SK-N-SH (cell line): ENCODE data around the gene TBC1D16. TPM values are rescaled to one million over a fixed set of nuclear protein-coding genes. Genes with fewer than 3 reads are reported as not detected.

Experiments used
- CTCF ChIA-PET: fragments of 300-600, 350-600 bp; formaldehyde crosslinking; extraction: SDS; loops from one replicate; lab custom pipeline; 2021; lab: Yijun Ruan, JAX
- POLR2A ChIA-PET: fragments of 350-600 bp; sonication (Branson Sonifier 250); formaldehyde crosslinking; extraction: SDS; loops from one replicate; lab custom pipeline; 2020; ENCODE audit warnings: antibody characterized with exemption, inconsistent platforms; lab: Yijun Ruan, JAX
- DNase-seq: peaks from one replicate; pipeline ENCODE4 v3.0.0; 2012
- H2AFZ ChIP-seq: fragments of 200-600 bp; sonication (generic); 2 replicates; pipeline ENCODE4 v1.8.1; 2016; ENCODE audit warnings: antibody characterized with exemption, mild to moderate bottlenecking, low read depth
- H3F3A ChIP-seq: fragments of 200-600 bp; sonication (generic); replicated peaks from 2 replicates; pipeline ENCODE3; 2016; ENCODE audit warnings: antibody characterized with exemption, mild to moderate bottlenecking; ENCODE audit not compliant: insufficient read depth
- H3K27ac ChIP-seq, 2 experiments: fragments of 200-500 bp in 1 of 2; fragments of 200-600 bp in 1 of 2; sonication (Bioruptor generic) in 1 of 2; sonication (generic), shearing (Covaris generic) in 1 of 2; 2 replicates each; pipeline versions ENCODE4 v1.5.1 to v1.6.1; 2014 to 2016; ENCODE audit warnings: low read depth in 2 of 2, inconsistent platforms in 1 of 2, low read length in 1 of 2, mild to moderate bottlenecking in 1 of 2, mixed read lengths in 1 of 2
- H3K27me3 ChIP-seq: fragments of 200-600 bp; sonication (generic), shearing (Covaris generic); 2 replicates; pipeline ENCODE4 v1.6.1; 2016; ENCODE audit warnings: mixed run types; ENCODE audit not compliant: insufficient read depth
- H3K36me3 ChIP-seq, 2 experiments: fragments of 200-500 bp in 1 of 2; fragments of 200-600 bp in 1 of 2; sonication (Bioruptor generic) in 1 of 2; sonication (generic) in 1 of 2; replicated peaks in 1 of 2; 2 replicates each; pipeline versions ENCODE3 to v1.5.1; 2014 to 2016; ENCODE audit warnings: low read length in 1 of 2, mild to moderate bottlenecking in 1 of 2; ENCODE audit not compliant: insufficient read depth in 2 of 2, control insufficient read depth in 1 of 2
- H3K4me1 ChIP-seq, 2 experiments: fragments of 200-500 bp in 1 of 2; fragments of 200-600 bp in 1 of 2; sonication (Bioruptor generic) in 1 of 2; sonication (generic), shearing (Covaris generic) in 1 of 2; 2 replicates each; pipeline versions ENCODE4 v1.5.1 to v1.6.1; 2014 to 2016; ENCODE audit warnings: low read depth in 1 of 2, low read length in 1 of 2, mixed run types in 1 of 2; ENCODE audit not compliant: insufficient read depth in 2 of 2, control insufficient read depth in 1 of 2
- H3K4me2 ChIP-seq: fragments of 200-600 bp; sonication (generic), shearing (Covaris generic); 2 replicates; pipeline ENCODE4 v1.6.1; 2017; ENCODE audit warnings: mixed run types
- H3K4me3 ChIP-seq, 2 experiments: fragments of 200-500 bp in 1 of 2; fragments of 200-600 bp in 1 of 2; sonication (Bioruptor generic) in 1 of 2; sonication (generic), shearing (Covaris generic) in 1 of 2; 2 replicates each; pipeline versions ENCODE4 v1.5.1 to v1.8.1; 2014 to 2016; ENCODE audit warnings: low read depth in 2 of 2, inconsistent platforms in 1 of 2, low read length in 1 of 2, mild to moderate bottlenecking in 1 of 2, mixed read lengths in 1 of 2, moderate library complexity in 1 of 2
- H3K79me2 ChIP-seq: fragments of 200-600 bp; sonication (generic); 2 replicates; pipeline ENCODE4 v1.8.1; 2017; ENCODE audit warnings: mild to moderate bottlenecking; ENCODE audit not compliant: insufficient read depth
- H3K9ac ChIP-seq: fragments of 200-600 bp; sonication (generic); 2 replicates; pipeline ENCODE4 v1.6.1; 2017; ENCODE audit warnings: mixed run types
- H3K9me2 ChIP-seq: fragments of 200-600 bp; sonication (generic); 2 replicates; pipeline ENCODE4 v1.6.1; 2017; ENCODE audit warnings: mixed run types
- H3K9me3 ChIP-seq: fragments of 200-600 bp; sonication (generic); 2 replicates; pipeline ENCODE4 v1.6.1; 2017; ENCODE audit warnings: mixed run types, mild to moderate bottlenecking, moderate library complexity
- H4K20me1 ChIP-seq: fragments of 200-600 bp; sonication (generic); 2 replicates; pipeline ENCODE4 v1.6.1; 2017; ENCODE audit warnings: mild to moderate bottlenecking, mixed run types; ENCODE audit not compliant: insufficient read depth
- ELF1 ChIP-seq: IDR thresholded peaks from 2 replicates; pipeline ENCODE4 v1.4.0; 2012
- FOXM1 ChIP-seq: IDR thresholded peaks from 2 replicates; pipeline ENCODE4 v1.4.0; 2012; ENCODE audit warnings: low read depth, mild to moderate bottlenecking
- GABPA ChIP-seq: IDR thresholded peaks from 2 replicates; pipeline ENCODE4 v1.4.0; 2012; ENCODE audit warnings: low read depth, mild to moderate bottlenecking
- GATA2 ChIP-seq: sonication (generic); formaldehyde crosslinking; IDR thresholded peaks from 2 replicates; pipeline ENCODE4 v1.5.0; 2020; ENCODE audit warnings: mild to moderate bottlenecking, missing genetic modification reagents
- NFIC ChIP-seq: IDR thresholded peaks from 2 replicates; pipeline ENCODE4 v1.4.0; 2012; ENCODE audit warnings: borderline replicate concordance
- RCOR1 ChIP-seq: fragments of 150-350 bp; IDR thresholded peaks from 2 replicates; pipeline ENCODE4 v1.6.1; 2017; ENCODE audit warnings: antibody characterized with exemption, low read length
- TAF1 ChIP-seq: IDR thresholded peaks from 2 replicates; pipeline ENCODE4 v1.6.1; 2012; ENCODE audit warnings: low read depth, mild to moderate bottlenecking, low read length, moderate library complexity, borderline replicate concordance
- WGBS: methylation state at CpG from one replicate; pipeline ENCODE4 v1.1.6; 2017; ENCODE audit warnings: low lambda C conversion rate; 5-methylcytosine and 5-hydroxymethylcytosine counted together
- polyA plus RNA-seq, 3 experiments: library from polyadenylated mRNA; depleted of rRNA; stranded (reverse); fragments of >200 nt; gene quantifications; 2 replicates each; pipeline ENCODE4 v1.2.3, GENCODE V29; 2012
- TF ChIP-seq, protein P1 (sequence below): fragments of 150-350 bp; IDR thresholded peaks from 2 replicates; pipeline ENCODE4 v1.6.1; 2016; ENCODE audit warnings: mild to moderate bottlenecking, low read depth, low read length
- TF ChIP-seq, protein P2 (sequence below): IDR thresholded peaks from 2 replicates; pipeline ENCODE4 v1.4.0; 2012; ENCODE audit warnings: low read depth, borderline replicate concordance
- TF ChIP-seq, protein P3 (sequence below): fragments of 200-600 bp; sonication (generic); IDR thresholded peaks from 2 replicates; pipeline ENCODE4 v1.6.1; 2017; ENCODE audit warnings: antibody characterized with exemption, mild to moderate bottlenecking, moderate library complexity
- TF ChIP-seq, protein P4 (sequence below): IDR thresholded peaks from 2 replicates; pipeline ENCODE4 v1.6.1; 2012; ENCODE audit warnings: mild to moderate bottlenecking, low read depth, low read length, moderate library complexity

TBC1D16 gene
- polyA plus RNA-seq, 1 of the 3 experiments (the other 2 are of a cell fraction), result 14.5 TPM

DNA sequence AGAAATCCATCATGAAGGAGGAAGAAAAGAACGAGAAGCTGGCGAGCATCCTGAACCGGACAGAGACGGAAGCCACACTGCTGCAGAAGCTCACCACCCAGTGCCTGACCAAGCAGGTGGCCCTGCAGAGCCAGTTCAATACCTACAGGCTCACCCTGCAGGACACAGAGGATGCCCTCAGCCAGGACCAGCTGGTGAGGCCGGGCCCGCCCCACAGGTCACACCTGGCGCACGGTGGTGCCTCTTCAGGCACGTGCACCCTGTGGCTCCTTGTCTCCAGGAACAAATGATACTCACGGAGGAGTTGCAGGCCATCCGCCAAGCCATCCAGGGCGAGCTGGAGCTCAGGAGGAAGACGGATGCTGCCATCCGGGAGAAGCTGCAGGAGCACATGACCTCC lies 45.9 kb upstream of the TBC1D16 start:
- Histone ChIP-seq H3F3A (no peaks in the 10 kb centered on the region), H2AFZ (no peak overlapping the region), H3K4me3 (no peak overlapping the region), H3K4me1 (peaks cover 0 to 6% of the 10 kb centered on the region in 2 experiments; a peak in 1 of 4 replicates), H3K27me3 (no peaks in the 10 kb centered on the region), H3K9ac (no peak overlapping the region), H3K9me2 (no peaks in the 10 kb centered on the region), H3K4me2 (no peak overlapping the region), H4K20me1 (no peaks in the 10 kb centered on the region), H3K9me3 (no peaks in the 10 kb centered on the region), H3K79me2 (no peaks in the 10 kb centered on the region), H3K27ac (no peak overlapping the region), H3K36me3 (no peaks in the 10 kb centered on the region)
- no peak for DNase-seq
- CTCF ChIA-PET, result interaction anchor here (0.7 to 4.7 kb wide), 37 partner anchors 9 to 373 kb away, joined by 3 to 86 read pairs (median 7); partner anchors contain the start of genes ENDOV and GAA
- 85% methylated on average over 13 of the region's 14 CpGs for WGBS
- POLR2A ChIA-PET, result no interaction called here
- TF ChIP-seq FOXM1, result no peak
- TF ChIP-seq, protein P1, sequence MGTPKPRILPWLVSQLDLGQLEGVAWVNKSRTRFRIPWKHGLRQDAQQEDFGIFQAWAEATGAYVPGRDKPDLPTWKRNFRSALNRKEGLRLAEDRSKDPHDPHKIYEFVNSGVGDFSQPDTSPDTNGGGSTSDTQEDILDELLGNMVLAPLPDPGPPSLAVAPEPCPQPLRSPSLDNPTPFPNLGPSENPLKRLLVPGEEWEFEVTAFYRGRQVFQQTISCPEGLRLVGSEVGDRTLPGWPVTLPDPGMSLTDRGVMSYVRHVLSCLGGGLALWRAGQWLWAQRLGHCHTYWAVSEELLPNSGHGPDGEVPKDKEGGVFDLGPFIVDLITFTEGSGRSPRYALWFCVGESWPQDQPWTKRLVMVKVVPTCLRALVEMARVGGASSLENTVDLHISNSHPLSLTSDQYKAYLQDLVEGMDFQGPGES, result no peak
- TF ChIP-seq, protein P2, sequence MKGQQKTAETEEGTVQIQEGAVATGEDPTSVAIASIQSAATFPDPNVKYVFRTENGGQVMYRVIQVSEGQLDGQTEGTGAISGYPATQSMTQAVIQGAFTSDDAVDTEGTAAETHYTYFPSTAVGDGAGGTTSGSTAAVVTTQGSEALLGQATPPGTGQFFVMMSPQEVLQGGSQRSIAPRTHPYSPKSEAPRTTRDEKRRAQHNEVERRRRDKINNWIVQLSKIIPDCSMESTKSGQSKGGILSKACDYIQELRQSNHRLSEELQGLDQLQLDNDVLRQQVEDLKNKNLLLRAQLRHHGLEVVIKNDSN, result no peak
- no peak for TF ChIP-seq NFIC
- TF ChIP-seq, protein P3, sequence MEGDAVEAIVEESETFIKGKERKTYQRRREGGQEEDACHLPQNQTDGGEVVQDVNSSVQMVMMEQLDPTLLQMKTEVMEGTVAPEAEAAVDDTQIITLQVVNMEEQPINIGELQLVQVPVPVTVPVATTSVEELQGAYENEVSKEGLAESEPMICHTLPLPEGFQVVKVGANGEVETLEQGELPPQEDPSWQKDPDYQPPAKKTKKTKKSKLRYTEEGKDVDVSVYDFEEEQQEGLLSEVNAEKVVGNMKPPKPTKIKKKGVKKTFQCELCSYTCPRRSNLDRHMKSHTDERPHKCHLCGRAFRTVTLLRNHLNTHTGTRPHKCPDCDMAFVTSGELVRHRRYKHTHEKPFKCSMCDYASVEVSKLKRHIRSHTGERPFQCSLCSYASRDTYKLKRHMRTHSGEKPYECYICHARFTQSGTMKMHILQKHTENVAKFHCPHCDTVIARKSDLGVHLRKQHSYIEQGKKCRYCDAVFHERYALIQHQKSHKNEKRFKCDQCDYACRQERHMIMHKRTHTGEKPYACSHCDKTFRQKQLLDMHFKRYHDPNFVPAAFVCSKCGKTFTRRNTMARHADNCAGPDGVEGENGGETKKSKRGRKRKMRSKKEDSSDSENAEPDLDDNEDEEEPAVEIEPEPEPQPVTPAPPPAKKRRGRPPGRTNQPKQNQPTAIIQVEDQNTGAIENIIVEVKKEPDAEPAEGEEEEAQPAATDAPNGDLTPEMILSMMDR, result no peak
- no peak for TF ChIP-seq GATA2 (CRISPR knock-in tag)
- no peak for TF ChIP-seq GABPA
- no peak for TF ChIP-seq ELF1
- no peak for TF ChIP-seq RCOR1
- TF ChIP-seq TAF1, result no peak
- TF ChIP-seq, protein P4, sequence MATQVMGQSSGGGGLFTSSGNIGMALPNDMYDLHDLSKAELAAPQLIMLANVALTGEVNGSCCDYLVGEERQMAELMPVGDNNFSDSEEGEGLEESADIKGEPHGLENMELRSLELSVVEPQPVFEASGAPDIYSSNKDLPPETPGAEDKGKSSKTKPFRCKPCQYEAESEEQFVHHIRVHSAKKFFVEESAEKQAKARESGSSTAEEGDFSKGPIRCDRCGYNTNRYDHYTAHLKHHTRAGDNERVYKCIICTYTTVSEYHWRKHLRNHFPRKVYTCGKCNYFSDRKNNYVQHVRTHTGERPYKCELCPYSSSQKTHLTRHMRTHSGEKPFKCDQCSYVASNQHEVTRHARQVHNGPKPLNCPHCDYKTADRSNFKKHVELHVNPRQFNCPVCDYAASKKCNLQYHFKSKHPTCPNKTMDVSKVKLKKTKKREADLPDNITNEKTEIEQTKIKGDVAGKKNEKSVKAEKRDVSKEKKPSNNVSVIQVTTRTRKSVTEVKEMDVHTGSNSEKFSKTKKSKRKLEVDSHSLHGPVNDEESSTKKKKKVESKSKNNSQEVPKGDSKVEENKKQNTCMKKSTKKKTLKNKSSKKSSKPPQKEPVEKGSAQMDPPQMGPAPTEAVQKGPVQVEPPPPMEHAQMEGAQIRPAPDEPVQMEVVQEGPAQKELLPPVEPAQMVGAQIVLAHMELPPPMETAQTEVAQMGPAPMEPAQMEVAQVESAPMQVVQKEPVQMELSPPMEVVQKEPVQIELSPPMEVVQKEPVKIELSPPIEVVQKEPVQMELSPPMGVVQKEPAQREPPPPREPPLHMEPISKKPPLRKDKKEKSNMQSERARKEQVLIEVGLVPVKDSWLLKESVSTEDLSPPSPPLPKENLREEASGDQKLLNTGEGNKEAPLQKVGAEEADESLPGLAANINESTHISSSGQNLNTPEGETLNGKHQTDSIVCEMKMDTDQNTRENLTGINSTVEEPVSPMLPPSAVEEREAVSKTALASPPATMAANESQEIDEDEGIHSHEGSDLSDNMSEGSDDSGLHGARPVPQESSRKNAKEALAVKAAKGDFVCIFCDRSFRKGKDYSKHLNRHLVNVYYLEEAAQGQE, result no peak
